Stimulated activated CD8-positive, alpha-beta memory T cell treated with anti-CD3 and anti-CD28 coated beads, Interleukin-7, amount 100 ng/mL, for 48 hours (primary cell): ENCODE data around the gene FRMD4A.
"Not testable (repeated sequence)": the region's sequence is repeated elsewhere in the genome, so short reads cannot be mapped to it uniquely, and the experiment has no call there.

Source experiments
- DNase-seq, 2 donors: peaks; one replicate each; pipeline ENCODE4 v3.0.0-alpha.2; 2020; ENCODE audit warnings: low read depth in 1 of 2; ENCODE audit errors: extremely low read depth in 1 of 2

Gene FRMD4A

GRCh38 chr10:14158575-14158974, 172.1 kb downstream of the FRMD4A start:
- no peak for DNase-seq

- DNase-seq: no peak
These were observed 174.6 kb downstream of the FRMD4A start for GRCh38 chr10:14156104-14156503.

DNA sequence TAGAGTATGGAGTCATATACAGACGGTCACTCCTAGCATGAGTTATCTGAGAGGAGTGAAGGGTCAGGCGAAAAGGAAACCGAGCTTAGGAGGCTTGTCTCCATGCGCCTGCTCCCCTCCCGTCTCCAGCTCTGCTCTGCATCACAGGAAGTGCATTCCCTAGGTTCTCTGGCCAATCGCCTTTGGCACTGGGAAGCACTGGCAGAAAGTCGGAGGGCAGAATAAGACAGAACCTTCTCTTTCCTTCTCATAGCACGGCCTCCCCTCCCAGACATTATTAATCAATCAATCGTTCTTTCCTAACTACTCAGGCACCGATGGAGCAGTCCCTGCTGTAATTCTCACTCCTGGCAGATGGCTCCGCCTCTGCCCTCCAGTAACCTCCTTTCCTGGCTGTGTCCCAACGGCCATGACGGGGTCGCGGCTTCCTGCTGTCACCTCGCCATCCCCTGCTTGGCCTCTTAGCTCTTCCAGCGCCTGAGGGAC, 177.1 kb downstream of the FRMD4A start:
- no peak for DNase-seq

- no peak for DNase-seq
These were observed 179.2 kb downstream of the FRMD4A start for GRCh38 chr10:14151571-14151970.

- no peak for DNase-seq
These were observed 180.2 kb downstream of the FRMD4A start for GRCh38 chr10:14150526-14150925.

DNA sequence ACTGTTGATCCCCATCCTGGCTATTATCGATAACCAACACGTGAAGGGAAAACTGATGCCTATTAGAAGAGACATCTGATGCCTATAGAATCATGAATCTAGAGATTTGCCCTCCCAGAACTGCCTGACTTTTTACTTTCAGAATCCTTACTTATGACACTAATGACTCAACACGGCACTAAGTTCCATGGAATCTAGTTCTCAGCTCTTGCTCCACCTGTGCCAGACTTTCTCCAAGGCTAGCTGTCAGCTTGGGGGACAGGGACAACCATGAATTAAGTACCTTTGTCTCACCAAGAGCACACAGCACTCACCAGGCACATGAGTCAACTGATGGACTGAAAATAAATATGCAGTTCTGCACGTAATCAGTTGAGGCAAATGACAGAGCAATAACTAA, 184.2 kb downstream of the FRMD4A start:
- no peak for DNase-seq

- DNase-seq: no peak
These were observed 184.7 kb downstream of the FRMD4A start for GRCh38 chr10:14146025-14146424.

DNA sequence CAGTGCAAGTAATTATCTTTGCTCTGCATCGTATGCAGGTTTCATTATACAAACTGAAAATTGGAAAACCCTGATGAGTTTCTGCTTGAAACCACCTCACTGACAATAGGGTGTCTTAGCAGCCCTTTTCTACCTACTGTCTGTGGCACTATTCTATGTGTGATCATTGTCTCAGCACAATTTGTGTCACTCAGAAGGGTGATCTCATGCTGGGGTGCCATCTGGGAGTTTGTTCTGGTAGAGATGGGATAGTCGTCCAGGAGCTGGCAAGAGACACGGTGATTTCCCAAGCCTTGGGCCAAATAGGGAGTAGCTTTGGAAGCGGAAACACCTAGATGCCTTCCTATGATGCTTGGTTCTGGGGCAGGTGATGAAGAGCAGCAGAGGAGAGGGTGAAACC, 186.3 kb downstream of the FRMD4A start:
- no peak for DNase-seq

- no peak for DNase-seq
These were observed 188.0 kb downstream of the FRMD4A start for GRCh38 chr10:14142606-14143250.

- DNase-seq: no peak
These were observed 189.4 kb downstream of the FRMD4A start for GRCh38 chr10:14141283-14141682.

GRCh38 chr10:14137391-14137790, 193.3 kb downstream of the FRMD4A start:
- no peak for DNase-seq

GRCh38 chr10:14135196-14135595, 195.5 kb downstream of the FRMD4A start:
- DNase-seq: not testable (repeated sequence)

- DNase-seq: no peak
These were observed 196.4 kb downstream of the FRMD4A start for GRCh38 chr10:14134275-14134674.

GRCh38 chr10:14131261-14131960, 199.3 kb downstream of the FRMD4A start:
- no peak for DNase-seq

GRCh38 chr10:14129770-14130169, 201.0 kb downstream of the FRMD4A start:
- DNase-seq: no peak

DNA sequence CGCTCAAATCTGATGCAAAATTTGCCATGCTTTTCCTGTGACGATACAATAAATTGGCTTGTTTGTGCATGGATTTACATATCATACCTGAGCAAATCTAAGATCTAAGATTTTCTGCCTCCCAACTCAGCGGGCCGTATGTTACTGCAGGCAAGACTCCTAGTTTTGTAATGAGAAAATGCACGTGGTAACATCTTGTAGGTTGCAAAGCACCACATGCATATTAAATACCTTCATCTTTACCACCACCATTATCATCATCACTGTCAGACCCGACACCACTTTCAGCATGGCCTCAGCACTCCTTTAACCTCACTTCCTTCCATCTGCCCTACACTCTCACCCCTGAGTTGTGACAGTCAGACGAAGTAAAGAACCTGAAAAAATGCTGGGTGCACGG, 202.2 kb downstream of the FRMD4A start:
- DNase-seq: no peak

DNA sequence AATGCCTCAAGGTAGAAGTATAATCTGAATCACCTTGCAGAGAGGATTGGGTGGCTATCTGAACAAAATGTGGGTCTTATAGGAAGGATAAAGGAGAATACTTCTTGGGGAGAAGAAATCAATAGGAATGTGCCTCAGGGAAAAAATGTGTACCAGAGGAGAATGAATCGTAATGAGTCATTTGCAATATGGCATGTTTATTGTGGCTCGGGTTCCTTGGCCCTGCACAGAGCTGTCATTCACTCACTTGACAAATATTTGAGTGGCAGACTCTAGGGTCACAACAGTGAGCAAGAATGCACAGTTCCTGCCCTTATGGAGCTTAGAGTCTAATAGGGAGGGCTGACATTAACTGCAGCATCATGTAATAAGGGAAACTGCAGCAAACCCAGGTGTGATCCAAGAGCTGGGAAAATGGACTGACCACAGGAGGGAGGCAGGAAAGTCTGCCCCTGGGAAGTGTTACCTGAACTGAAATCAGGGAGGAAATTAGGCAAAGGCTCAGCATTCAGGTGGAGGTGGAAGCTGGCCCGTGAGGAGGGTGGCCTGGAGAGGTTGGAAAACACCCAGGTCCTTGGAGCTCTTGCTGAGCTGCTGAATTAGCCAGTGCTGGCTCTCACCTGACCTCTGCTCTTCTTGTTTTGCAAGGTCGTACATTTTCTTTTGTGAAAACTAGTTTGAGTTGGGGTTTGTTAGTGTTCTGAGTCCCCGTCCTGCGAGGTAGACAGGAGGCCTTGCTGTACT, 203.9 kb downstream of the FRMD4A start:
- DNase-seq: no peak

DNA sequence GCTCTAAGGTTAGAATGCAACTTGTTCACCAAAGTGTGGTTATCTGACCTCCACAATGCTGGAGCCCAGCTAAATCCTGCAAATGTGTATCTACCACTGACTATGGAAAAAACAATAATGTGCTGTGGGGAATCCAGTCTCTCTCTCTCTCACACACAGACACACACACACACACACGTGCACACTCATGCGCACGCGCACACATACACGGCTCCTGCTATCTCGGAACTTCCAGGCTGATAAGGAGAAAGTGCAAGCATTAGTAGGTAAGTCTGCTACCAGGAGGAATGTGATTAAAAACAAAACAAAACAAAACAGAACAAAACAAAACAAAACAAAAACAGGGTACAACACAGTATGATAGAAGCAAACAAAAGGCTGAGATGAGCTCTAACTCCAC, 205.2 kb downstream of the FRMD4A start:
- DNase-seq: no peak

- DNase-seq: no peak
These were observed 205.8 kb downstream of the FRMD4A start for GRCh38 chr10:14124941-14125340.

GRCh38 chr10:14123139-14123538, 207.6 kb downstream of the FRMD4A start:
- no peak for DNase-seq

- no peak for DNase-seq
These were observed 209.9 kb downstream of the FRMD4A start for GRCh38 chr10:14120812-14121211.

- no peak for DNase-seq
These were observed 211.8 kb downstream of the FRMD4A start for GRCh38 chr10:14118953-14119352.
